Nephron (organoid): ENCODE results near the gene PCDH9.
A peak's percentile ranks its signal among the peaks of the same experiment; 100 is the strongest.

Source experiments
- H3K27ac Mint-ChIP-seq, 3 experiments: 2 replicates each; pipeline ENCODE4 v1.8.0; 2020; ENCODE audit warnings: mixed read lengths in 3 of 3, mild to moderate bottlenecking in 2 of 3, moderate library complexity in 1 of 3
- H3K27me3 Mint-ChIP-seq: 2 replicates; pipeline ENCODE4 v1.8.0; 2021; ENCODE audit warnings: low read depth, mild to moderate bottlenecking, moderate library complexity, mixed read lengths
- H3K36me3 Mint-ChIP-seq: 2 replicates; pipeline ENCODE4 v1.8.0; 2020; ENCODE audit warnings: low read depth, mixed read lengths
- H3K4me1 Mint-ChIP-seq: 2 replicates; pipeline ENCODE4 v1.8.0; 2020; ENCODE audit warnings: mixed read lengths
- H3K4me3 Mint-ChIP-seq, 3 experiments: 2 replicates each; pipeline ENCODE4 v1.8.0; 2020; ENCODE audit warnings: mild to moderate bottlenecking in 3 of 3, mixed read lengths in 3 of 3, moderate library complexity in 2 of 3
- H3K9me3 Mint-ChIP-seq: 2 replicates; pipeline ENCODE4 v1.8.0; 2020; ENCODE audit warnings: mixed read lengths
- CTCF ChIP-seq, 3 experiments: fragments of 200-600 bp; sonication (generic); IDR thresholded peaks; one replicate each; pipeline ENCODE4 v1.5.0; 2021; ENCODE audit warnings: antibody characterized with exemption in 3 of 3; ENCODE audit not compliant: unreplicated experiment in 3 of 3

Gene PCDH9

GRCh38 chr13:66700117-66700601, 530.0 kb downstream of the PCDH9 start:
- Mint-ChIP-seq H3K9me3 (no peaks in the 10 kb centered on the region), H3K27me3 (no peaks in the 10 kb centered on the region), H3K36me3 (no peaks in the 10 kb centered on the region), H3K4me1 (no peaks in the 10 kb centered on the region), H3K27ac (peak overlapping the region in 1 of 3 experiments; percentile 48), H3K4me3 (no peak overlapping the region)
- TF ChIP-seq CTCF (IDR thresholded peaks at IDR 0.05; ENCODE audit: unreplicated experiment in 3 of 3): no peak

- Mint-ChIP-seq H3K4me1 (peaks cover 13% of the 10 kb centered on the region), H3K27me3 (no peaks in the 10 kb centered on the region), H3K27ac (no peak overlapping the region), H3K4me3 (no peak overlapping the region), H3K9me3 (no peaks in the 10 kb centered on the region), H3K36me3 (no peaks in the 10 kb centered on the region)
- TF ChIP-seq CTCF (IDR thresholded peaks at IDR 0.05; ENCODE audit: unreplicated experiment in 3 of 3): no peak
These were observed 536.5 kb downstream of the PCDH9 start for GRCh38 chr13:66693656-66694055.

- peaks cover 13% of the 10 kb centered on the region for H3K4me1 Mint-ChIP-seq
- no peak overlapping the region for H3K4me3 Mint-ChIP-seq
- H3K9me3 Mint-ChIP-seq: peaks cover 10% of the 10 kb centered on the region
- no peak overlapping the region for H3K27ac Mint-ChIP-seq
- no peak for TF ChIP-seq CTCF (IDR thresholded peaks at IDR 0.05; ENCODE audit: unreplicated experiment in 3 of 3)
- no peaks in the 10 kb centered on the region for H3K27me3 Mint-ChIP-seq
- H3K36me3 Mint-ChIP-seq: peaks cover 16% of the 10 kb centered on the region
These were observed 539.0 kb downstream of the PCDH9 start for GRCh38 chr13:66691149-66691548.

GRCh38 chr13:66689628-66690027, 540.5 kb downstream of the PCDH9 start:
- Mint-ChIP-seq H3K4me1 (peaks cover 13% of the 10 kb centered on the region), H3K27ac (peak overlapping the region; percentile 24 to 56 (median 37)), H3K4me3 (peak overlapping the region in 1 of 3 experiments; percentile 10), H3K27me3 (no peaks in the 10 kb centered on the region), H3K36me3 (peaks cover 25% of the 10 kb centered on the region), H3K9me3 (peaks cover 17% of the 10 kb centered on the region)
- TF ChIP-seq CTCF (IDR thresholded peaks at IDR 0.05; ENCODE audit: unreplicated experiment in 3 of 3): peak in 2 of 3 experiments; percentile 35 to 44

GRCh38 chr13:66689037-66689619, 541.0 kb downstream of the PCDH9 start:
- peak; percentile 27 to 47 (median 39) for TF ChIP-seq CTCF (IDR thresholded peaks at IDR 0.05; ENCODE audit: unreplicated experiment in 3 of 3)
- peak overlapping the region in 2 of 3 experiments; percentile 10 to 50 for H3K4me3 Mint-ChIP-seq
- no peaks in the 10 kb centered on the region for H3K27me3 Mint-ChIP-seq
- peaks cover 27% of the 10 kb centered on the region for H3K36me3 Mint-ChIP-seq
- H3K4me1 Mint-ChIP-seq: peaks cover 13% of the 10 kb centered on the region
- peak overlapping the region; percentile 24 to 78 (median 56) for H3K27ac Mint-ChIP-seq
- peaks cover 20% of the 10 kb centered on the region for H3K9me3 Mint-ChIP-seq

GRCh38 chr13:66681403-66681802, 548.7 kb downstream of the PCDH9 start:
- no peak for TF ChIP-seq CTCF (IDR thresholded peaks at IDR 0.05; ENCODE audit: unreplicated experiment in 3 of 3)
- peak overlapping the region in 2 of 3 experiments; percentile 3 to 5 for H3K27ac Mint-ChIP-seq
- H3K9me3 Mint-ChIP-seq: peaks cover 11% of the 10 kb centered on the region
- H3K4me1 Mint-ChIP-seq: peaks cover 6% of the 10 kb centered on the region
- no peak overlapping the region for H3K4me3 Mint-ChIP-seq
- peaks cover 14% of the 10 kb centered on the region for H3K36me3 Mint-ChIP-seq
- H3K27me3 Mint-ChIP-seq: no peaks in the 10 kb centered on the region
